ENCODE results near the gene FOXR1.

GRCh38 chr11:118998822-118999221 is 27.3 kb downstream of the FOXR1 start:
- TF ChIP-seq POLR2A (IDR thresholded peaks at IDR 0.05) (no peak), CTCF (IDR thresholded peaks at IDR 0.05 in 8 of 11, conservative IDR thresholded peaks at IDR 0.05 in 3 of 11) (no peak)
